CMK (cell line): ENCODE data around the gene AUNIP.

Source experiments
- DNase-seq: peaks from one replicate; pipeline ENCODE4 v3.0.0-alpha.2; 2010; ENCODE audit warnings: low read depth

Gene AUNIP

GRCh38 chr1:25794325-25794724, 64.9 kb downstream of the AUNIP start:
- DNase-seq = no peak

GRCh38 chr1:25793585-25794170, 65.6 kb downstream of the AUNIP start:
- no peak for DNase-seq

- DNase-seq = no peak
Measured at GRCh38 chr1:25792115-25792514, 67.1 kb downstream of the AUNIP start.

GRCh38 chr1:25790472-25790871, 68.8 kb downstream of the AUNIP start:
- DNase-seq = no peak

GRCh38 chr1:25787760-25788166, 71.5 kb downstream of the AUNIP start:
- DNase-seq = no peak

- no peak for DNase-seq
Measured at GRCh38 chr1:25786887-25787759, 72.1 kb downstream of the AUNIP start.

GRCh38 chr1:25785333-25786067, 73.8 kb downstream of the AUNIP start:
- no peak for DNase-seq

DNA sequence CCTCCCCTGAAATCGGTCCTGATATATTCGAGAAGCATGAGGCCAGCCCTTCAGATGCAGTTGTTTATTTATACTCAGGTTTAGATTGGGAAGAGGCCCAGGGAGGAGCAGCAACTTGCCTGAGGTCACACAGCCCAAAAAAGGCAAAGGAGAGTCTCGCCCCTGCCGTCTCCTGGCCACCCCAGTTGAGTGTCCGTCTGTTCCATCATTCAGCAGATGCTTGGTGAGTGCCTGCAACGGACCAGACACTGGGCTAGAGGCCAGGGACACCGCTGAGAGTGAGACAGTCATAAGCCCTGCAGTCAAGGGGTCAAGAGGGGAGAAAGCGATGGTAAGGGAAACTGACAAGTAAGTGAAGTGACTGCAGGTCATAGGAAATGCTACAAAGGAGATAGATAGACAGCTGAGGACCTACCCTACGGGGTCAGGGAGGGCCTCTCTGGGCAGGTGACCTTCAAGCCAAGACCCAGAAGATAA, 74.6 kb downstream of the AUNIP start:
- no peak for DNase-seq
